Stimulated activated naive CD4-positive, alpha-beta T cell treated with Interleukin-2 at 50 U/mL for 16 hours (primary cell): ENCODE measurements around the gene CELF1.
A peak's percentile ranks its signal among the peaks of the same experiment; 100 is the strongest.
"Not testable (repeated sequence)": the region's sequence is repeated elsewhere in the genome, so short reads cannot be mapped to it uniquely, and the experiment has no call there.

Experiments
- DNase-seq: peaks from one replicate; lab custom pipeline; 2025; lab: John Stamatoyannopoulos, UW

The CELF1 gene

GRCh38 chr11:47573321-47573720 is 20.4 kb upstream of the CELF1 start:
- no peak for DNase-seq

GRCh38 chr11:47572715-47573255 is 19.9 kb upstream of the CELF1 start:
- no peak for DNase-seq

GRCh38 chr11:47571895-47572294 is 19.0 kb upstream of the CELF1 start:
- DNase-seq: no peak

GRCh38 chr11:47571357-47571729 is 18.4 kb upstream of the CELF1 start:
- DNase-seq: no peak

- no peak for DNase-seq
Observed at GRCh38 chr11:47570651-47571356, 17.9 kb upstream of the CELF1 start.

- DNase-seq: no peak
Observed at GRCh38 chr11:47569646-47570045, 16.7 kb upstream of the CELF1 start.

- no peak for DNase-seq
Observed at GRCh38 chr11:47566149-47566698, 13.3 kb upstream of the CELF1 start.

GRCh38 chr11:47565340-47566148 is 12.6 kb upstream of the CELF1 start, which contains the start of gene PTPMT1:
Gene PTPMT1 (plus strand): TSS chr11:47565599. CDS start chr11:47565623, 24 bp downstream.
- peak; percentile 63 for DNase-seq

- DNase-seq: no peak
Observed at GRCh38 chr11:47564933-47565339, 12.0 kb upstream of the CELF1 start.

- not testable (repeated sequence) for DNase-seq
Observed at GRCh38 chr11:47564366-47564765, 11.4 kb upstream of the CELF1 start.

GRCh38 chr11:47562393-47562792 is 9.5 kb upstream of the CELF1 start:
- DNase-seq: not testable (repeated sequence)

- DNase-seq: no peak
Observed at GRCh38 chr11:47560426-47560825, 7.5 kb upstream of the CELF1 start.

GRCh38 chr11:47558695-47559094 is 5.8 kb upstream of the CELF1 start:
- DNase-seq: no peak

GRCh38 chr11:47557004-47557403 is 4.1 kb upstream of the CELF1 start:
- not testable (repeated sequence) for DNase-seq

GRCh38 chr11:47553406-47553743 is 443 bp upstream of the CELF1 start:
- DNase-seq: no peak

GRCh38 chr11:47552056-47552565 is 821 bp downstream of the CELF1 start:
- DNase-seq: no peak

- DNase-seq: no peak
Observed at GRCh38 chr11:47551086-47551485, 1.8 kb downstream of the CELF1 start.

GRCh38 chr11:47550288-47551047 is 2.5 kb downstream of the CELF1 start:
- no peak for DNase-seq

GRCh38 chr11:47546274-47546673 is 6.7 kb downstream of the CELF1 start:
- not testable (repeated sequence) for DNase-seq

GRCh38 chr11:47545298-47545697 is 7.6 kb downstream of the CELF1 start:
- no peak for DNase-seq

- no peak for DNase-seq
Observed at GRCh38 chr11:47541070-47541469, 11.9 kb downstream of the CELF1 start.

- DNase-seq: no peak
Observed at GRCh38 chr11:47539681-47540039, 13.3 kb downstream of the CELF1 start.
